NT2/D1 (cell line): ENCODE results near the gene QKI.

ENCODE experiments used
- YY1 ChIP-seq: IDR thresholded peaks from 2 replicates; pipeline ENCODE4 v1.6.1; 2011; ENCODE audit not compliant: insufficient read length, insufficient read depth
- ZNF274 ChIP-seq: IDR thresholded peaks from 2 replicates; pipeline ENCODE4 v1.6.1; 2011; ENCODE audit warnings: mild to moderate bottlenecking, low read depth, low read length

DNA sequence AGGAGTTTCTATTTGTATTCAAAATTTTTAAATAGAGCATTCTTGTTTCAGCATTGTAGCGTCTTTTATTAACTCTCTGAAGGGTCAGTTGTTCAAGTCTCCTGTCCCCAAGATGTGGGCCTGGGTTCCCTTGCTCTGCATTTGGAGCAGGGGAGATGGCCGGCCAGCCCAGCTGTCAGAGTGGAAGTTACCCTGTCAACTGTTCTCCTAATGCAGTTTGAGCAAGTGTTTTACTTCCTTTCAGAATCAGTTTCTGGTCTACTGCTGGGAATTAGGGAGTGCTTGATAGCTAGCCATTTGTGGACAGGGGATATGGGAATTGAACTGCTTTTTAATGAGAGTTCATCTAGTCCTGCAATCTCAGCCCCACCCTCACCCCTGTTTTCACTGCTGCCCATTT is 116.6 kb downstream of the QKI start:
- TF ChIP-seq ZNF274 (no peak), YY1 (no peak)
